K562 (cell line): ENCODE data around the gene ALDH3B2. TPM values are rescaled to one million over a fixed set of nuclear protein-coding genes. Genes with fewer than 3 reads are reported as not detected.
A peak's percentile ranks its signal among the peaks of the same experiment; 100 is the strongest.
"Not testable (repeated sequence)": the region's sequence is repeated elsewhere in the genome, so short reads cannot be mapped to it uniquely, and the experiment has no call there.

Experiments
- ATAC-seq: fragments of 200-7000 bp; cut with Tn5 transposase; 3 replicates; pipeline ENCODE4 v1.9.1; 2020; ENCODE audit warnings: moderate library complexity
- BruUV-seq: library from RNA; stranded (reverse); fragments of 400-500 nt; replicated peaks from 2 replicates; lab custom pipeline; 2021; lab: Mats Ljungman, UMichigan
- CTCF ChIA-PET: fragments of 300-600 bp; formaldehyde crosslinking; extraction: SDS; loops from one replicate; lab custom pipeline; 2021; ENCODE audit warnings: low intra/inter-chr PET ratio; lab: Yijun Ruan, JAX
- POLR2A ChIA-PET: fragments of 300-600, 350-650 bp; sonication (Branson Sonifier 250); formaldehyde crosslinking; extraction: SDS; loops from one replicate; lab custom pipeline; 2021; ENCODE audit warnings: antibody characterized with exemption, inconsistent platforms; lab: Yijun Ruan, JAX
- DNase-seq, 4 experiments: peaks; one replicate each; pipeline versions ENCODE4 v3.0.0 to v3.0.0-alpha.2; 2011 to 2018; ENCODE audit warnings: low spot score in 3 of 4, mixed read lengths in 3 of 4; ENCODE audit errors: extremely low read depth in 1 of 4
- FAIRE-seq: peaks from 2 replicates; lab custom pipeline; 2011; peaks lifted over from hg19 to GRCh38; lab: Jason Lieb, UNC
- H2AFZ ChIP-seq: 2 replicates; pipeline ENCODE4 v1.6.0; 2011; ENCODE audit warnings: low read depth, low read length, control low read depth, inconsistent platforms
- H3K27ac ChIP-seq: fragments of 200-600 bp; 3 replicates; pipeline ENCODE4 v1.8.0; 2011; ENCODE audit warnings: low read depth, mild to moderate bottlenecking, control low read depth, inconsistent platforms, low read length, moderate library complexity, mixed read lengths; ENCODE audit errors: extremely low read depth
- H3K27me3 ChIP-seq, 2 experiments: fragments of 300-600 bp in 1 of 2; 2 replicates in 1 of 2; 3 replicates in 1 of 2; pipeline versions ENCODE4 v1.6.0 to v1.8.0; 2011; ENCODE audit warnings: inconsistent platforms in 2 of 2, low read length in 2 of 2, mild to moderate bottlenecking in 1 of 2, mixed read lengths in 1 of 2, moderate library complexity in 1 of 2; ENCODE audit not compliant: control insufficient read depth in 2 of 2, insufficient read depth in 2 of 2
- H3K36me3 ChIP-seq: fragments of 300-600 bp; 3 replicates; pipeline ENCODE4 v1.8.0; 2011; ENCODE audit warnings: mild to moderate bottlenecking, low read length, inconsistent platforms; ENCODE audit not compliant: control insufficient read depth, insufficient read depth
- H3K4me1 ChIP-seq, 2 experiments: fragments of 200-600 bp in 1 of 2; replicated peaks in 1 of 2; 2 replicates in 1 of 2; 3 replicates in 1 of 2; pipeline versions ENCODE4 v1.5.1 to v1.8.0; 2011; ENCODE audit warnings: inconsistent platforms in 2 of 2, low read length in 2 of 2, mild to moderate bottlenecking in 1 of 2, mixed read lengths in 1 of 2, moderate library complexity in 1 of 2; ENCODE audit not compliant: control insufficient read depth in 2 of 2, insufficient read depth in 2 of 2
- H3K4me2 ChIP-seq: 2 replicates; pipeline ENCODE4 v1.6.1; 2011; ENCODE audit warnings: low read length, control low read depth, inconsistent platforms, mixed read lengths; ENCODE audit not compliant: insufficient read depth
- H3K4me3 ChIP-seq: fragments of 200-600 bp; sonication (generic), shearing (Covaris generic); 2 replicates; pipeline ENCODE4 v1.5.1; 2016; ENCODE audit warnings: control low read depth, inconsistent platforms
- H3K79me2 ChIP-seq: fragments of 200-600 bp; 3 replicates; pipeline ENCODE4 v1.8.0; 2011; ENCODE audit warnings: low read length, inconsistent platforms; ENCODE audit not compliant: control insufficient read depth, insufficient read depth
- H3K9ac ChIP-seq, 2 experiments: 2 replicates each; pipeline versions ENCODE4 v1.6.0 to v1.6.1; 2011; ENCODE audit warnings: low read depth in 2 of 2, low read length in 2 of 2, control low read depth in 1 of 2, inconsistent platforms in 1 of 2, mild to moderate bottlenecking in 1 of 2, mixed read lengths in 1 of 2; ENCODE audit not compliant: insufficient read depth in 1 of 2
- H3K9me1 ChIP-seq: one replicate; pipeline ENCODE4 v1.6.0; 2011; ENCODE audit warnings: inconsistent platforms, mild to moderate bottlenecking, low read length, moderate library complexity; ENCODE audit not compliant: control insufficient read depth, insufficient read depth
- H3K9me3 ChIP-seq: replicated peaks from 2 replicates; pipeline ENCODE4 v1.5.1; 2011; ENCODE audit warnings: low read depth, low read length, inconsistent platforms; ENCODE audit not compliant: control insufficient read depth, insufficient read depth
- H4K20me1 ChIP-seq: replicated peaks from 2 replicates; pipeline ENCODE4 v1.6.1; 2011; ENCODE audit warnings: low read length, inconsistent platforms, mixed read lengths; ENCODE audit not compliant: control insufficient read depth, insufficient read depth
- ASH1L ChIP-seq: fragments of 450-650 bp; IDR thresholded peaks from 2 replicates; pipeline ENCODE4 v1.6.1; 2018; ENCODE audit warnings: borderline replicate concordance, mild to moderate bottlenecking, low read depth; ENCODE audit not compliant: partially characterized antibody
- CC2D1A ChIP-seq: fragments of 450-650 bp; IDR thresholded peaks from 2 replicates; pipeline ENCODE4 v1.6.1; 2017; ENCODE audit warnings: mild to moderate bottlenecking
- MXI1 ChIP-seq: IDR thresholded peaks from 2 replicates; pipeline ENCODE4 v1.6.1; 2011; ENCODE audit warnings: low read depth, mild to moderate bottlenecking, improper control_type of control experiment, low read length
- NCOR1 ChIP-seq: fragments of 450-650 bp; IDR thresholded peaks from 2 replicates; pipeline ENCODE4 v1.6.1; 2016; ENCODE audit warnings: mild to moderate bottlenecking, moderate library complexity
- POLR2A ChIP-seq: fragments of 450-650 bp; conservative IDR thresholded peaks from 2 replicates; pipeline ENCODE4 v1.6.1; 2016
- POLR2G ChIP-seq: fragments of 200-400 bp; formaldehyde crosslinking; IDR thresholded peaks from 2 replicates; pipeline ENCODE4 v1.6.1; 2017; ENCODE audit warnings: low read depth, mild to moderate bottlenecking, antibody characterized with exemption, low read length, moderate library complexity
- POLR2H ChIP-seq: IDR thresholded peaks from 2 replicates; pipeline ENCODE4 v1.6.1; 2016; ENCODE audit warnings: missing genetic modification characterization, low read depth, mild to moderate bottlenecking, control low read depth, missing compliant biosample characterization, moderate library complexity
- RBFOX2 ChIP-seq: fragments of 200-400 bp; formaldehyde crosslinking; IDR thresholded peaks from 2 replicates; pipeline ENCODE4 v1.6.1; 2017; ENCODE audit warnings: low read depth, mild to moderate bottlenecking, low read length, moderate library complexity
- SAP30 ChIP-seq: fragments of 200-600 bp; sonication (generic); IDR thresholded peaks from 2 replicates; pipeline ENCODE4 v1.6.1; 2012; ENCODE audit warnings: borderline replicate concordance, low read depth, mild to moderate bottlenecking, moderate library complexity, low read length, control low read depth, inconsistent platforms; ENCODE audit not compliant: insufficient read depth, poor library complexity, severe bottlenecking
- TOE1 ChIP-seq, 2 experiments: fragments of 450-650 bp in 1 of 2; sonication (generic) in 1 of 2; formaldehyde crosslinking in 1 of 2; IDR thresholded peaks; 2 replicates each; pipeline versions ENCODE4 v1.7.1 to v1.8.0; 2016 to 2022; ENCODE audit warnings: borderline replicate concordance in 2 of 2, mild to moderate bottlenecking in 2 of 2, antibody characterized with exemption in 1 of 2, inconsistent platforms in 1 of 2, low read depth in 1 of 2, missing genetic modification reagents in 1 of 2, moderate library complexity in 1 of 2
- YY1 ChIP-seq, 3 experiments: IDR thresholded peaks; 2 replicates each; pipeline ENCODE4 v1.6.1; 2011; ENCODE audit warnings: low read length in 2 of 3, mild to moderate bottlenecking in 2 of 3, moderate library complexity in 2 of 3, borderline replicate concordance in 1 of 3, control low read depth in 1 of 3, low read depth in 1 of 3; ENCODE audit not compliant: insufficient read depth in 3 of 3, insufficient replicate concordance in 2 of 3, control insufficient read depth in 1 of 3, insufficient read length in 1 of 3; ENCODE audit errors: extremely low read depth in 1 of 3
- ZBTB7A ChIP-seq: IDR thresholded peaks from 2 replicates; pipeline ENCODE4 v1.6.1; 2011; ENCODE audit warnings: low read depth, mild to moderate bottlenecking, low read length, moderate library complexity, borderline replicate concordance; ENCODE audit not compliant: control insufficient read depth
- ZNF445 ChIP-seq: fragments of 250-450 bp; sonication (Bioruptor Pico); IDR thresholded peaks from 2 replicates; pipeline ENCODE4 v1.4.0; 2020; ENCODE audit warnings: low read depth, mild to moderate bottlenecking, moderate library complexity
- WGBS: fragments of 100-300 bp; shearing (Covaris generic); methylation state at CpG from one replicate; pipeline ENCODE4 v1.1.6; 2016; ENCODE audit warnings: low coverage, mixed read lengths; ENCODE audit not compliant: insufficient coverage; ENCODE audit errors: missing lambda C conversion rate; 5-methylcytosine and 5-hydroxymethylcytosine counted together
- in situ Hi-C: fragments of 300-500 bp; cut with MboI; formaldehyde crosslinking; loops from 4 replicates; pipeline ENCODE4 v1.15.0; 2018; ENCODE audit warnings: inconsistent platforms, mixed read lengths
- intact Hi-C: fragments of 100-400 bp; cut with micrococcal nuclease; formaldehyde crosslinking; loops from 2 replicates; pipeline ENCODE4 v1.14.2; 2022
- polyA plus RNA-seq, 8 experiments: library from polyadenylated mRNA; depleted of rRNA in 4 of 8; stranded (reverse) in 5 of 8; unstranded in 3 of 8; fragments of >200 nt; fragmentation: Nextera tagmentation in 2 of 8; fragmentation: Illumina TruSeq in 1 of 8; extraction: Ambion mirVana in 2 of 8; extraction: Trizol in 1 of 8; gene quantifications; 2 replicates each; pipeline versions ENCODE4 v1.2.1 to v1.2.3, GENCODE V29; 2011 to 2014; ENCODE audit warnings: inconsistent platforms in 1 of 8, missing spikeins in 1 of 8
- total RNA-seq, 7 experiments: library from RNA; depleted of rRNA in 6 of 7; stranded (reverse); fragments of >200 nt in 6 of 7; fragmentation: Illumina TruSeq in 2 of 7; extraction: Trizol in 2 of 7; gene quantifications; 2 replicates each; pipeline versions ENCODE4 v1.2.1 to v1.2.3, GENCODE V29; 2011 to 2021; ENCODE audit warnings: low replicate concordance in 1 of 7
- TF ChIP-seq, protein P1 (sequence below), 2 experiments: fragments of 450-650 bp; IDR thresholded peaks; 2 replicates each; pipeline ENCODE4 v1.6.1; 2016
- TF ChIP-seq, protein P2 (sequence below): sonication (generic); formaldehyde crosslinking; IDR thresholded peaks from 2 replicates; pipeline ENCODE4 v1.9.0; 2022; ENCODE audit warnings: mild to moderate bottlenecking, missing genetic modification reagents

The ALDH3B2 gene
- total and polyA plus RNA-seq, 9 of the 15 experiments (the other 6 are each of a cell fraction or from before 2014, with no cell fraction given), result not detected

- TF ChIP-seq TOE1 (IDR thresholded peaks at IDR 0.05; ENCODE audit: borderline replicate concordance), result peak; percentile 56; the same call in 1 of the 2 replicates
- not testable (repeated sequence) for TF ChIP-seq TOE1 (CRISPR knock-in tag; IDR thresholded peaks at IDR 0.05; ENCODE audit: borderline replicate concordance, low read depth)
- peak in 1 of 3 experiments; percentile 51 for TF ChIP-seq YY1 (IDR thresholded peaks at IDR 0.05; ENCODE audit: borderline replicate concordance in 1 of 3, control insufficient read depth in 1 of 3, extremely low read depth in 1 of 3, insufficient read depth in 3 of 3, insufficient read length in 1 of 3, insufficient replicate concordance in 2 of 3, low read depth in 1 of 3, low read length in 2 of 3)
- TF ChIP-seq ZBTB7A, result peak; percentile 24; the same call in 1 of the 2 replicates
- TF ChIP-seq MXI1, result 0 out of 2 replicates have a peak, but pooled peaks have one; percentile 11
- TF ChIP-seq RBFOX2, result peak; percentile 18; the same call in 1 of the 2 replicates
Measured at GRCh38 chr11:67620621-67621020, 53.8 kb downstream of the ALDH3B2 start (continued).

- POLR2A ChIA-PET, result interaction anchor here (0.6 to 2.4 kb wide), 7 partner anchors 9 to 243 kb away, joined by 3 to 16 read pairs (median 3); partner anchors contain the start of genes GSTP1 and NUDT8
- H3K4me2 ChIP-seq, result peak overlapping the region; percentile 79
- DNase-seq (peak in 1 of 4 experiments; percentile 55), ATAC-seq (peak; percentile 61), FAIRE-seq (peak; percentile 19)
- 55% methylated on average over 30 of the region's 33 CpGs for WGBS
- H2AFZ ChIP-seq, in situ Hi-C loops, intact Hi-C loops, H3K36me3 ChIP-seq, CTCF ChIA-PET, H4K20me1 ChIP-seq, H3K9me3 ChIP-seq, H3K27me3 ChIP-seq, H3K9me1 ChIP-seq: not testable (repeated sequence)
- BruUV-seq, result TSS peak; percentile 75
- peaks cover 3 to 21% of the 10 kb centered on the region in 2 experiments; a peak in 3 of 5 replicates for H3K4me1 ChIP-seq
- H3K79me2 ChIP-seq, result peaks cover 19% of the 10 kb centered on the region
- peak overlapping the region; percentile 40 to 57; a peak in 3 of 4 replicates for H3K9ac ChIP-seq
- peak overlapping the region; percentile 62 for H3K27ac ChIP-seq
- H3K4me3 ChIP-seq, result peak overlapping the region; percentile 48
- 0 out of 2 replicates have a peak, but pooled peaks have one; percentile 22 for TF ChIP-seq CC2D1A
- peak; percentile 41; the same call in 1 of the 2 replicates for TF ChIP-seq POLR2G
- peak; percentile 25 for TF ChIP-seq SAP30
- TF ChIP-seq, protein P1, sequence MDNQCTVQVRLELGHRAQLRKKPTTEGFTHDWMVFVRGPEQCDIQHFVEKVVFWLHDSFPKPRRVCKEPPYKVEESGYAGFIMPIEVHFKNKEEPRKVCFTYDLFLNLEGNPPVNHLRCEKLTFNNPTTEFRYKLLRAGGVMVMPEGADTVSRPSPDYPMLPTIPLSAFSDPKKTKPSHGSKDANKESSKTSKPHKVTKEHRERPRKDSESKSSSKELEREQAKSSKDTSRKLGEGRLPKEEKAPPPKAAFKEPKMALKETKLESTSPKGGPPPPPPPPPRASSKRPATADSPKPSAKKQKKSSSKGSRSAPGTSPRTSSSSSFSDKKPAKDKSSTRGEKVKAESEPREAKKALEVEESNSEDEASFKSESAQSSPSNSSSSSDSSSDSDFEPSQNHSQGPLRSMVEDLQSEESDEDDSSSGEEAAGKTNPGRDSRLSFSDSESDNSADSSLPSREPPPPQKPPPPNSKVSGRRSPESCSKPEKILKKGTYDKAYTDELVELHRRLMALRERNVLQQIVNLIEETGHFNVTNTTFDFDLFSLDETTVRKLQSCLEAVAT (IDR thresholded peaks at IDR 0.05), result 0 out of 4 replicates have a peak, but pooled peaks of 1 of the 2 experiments have one; percentile 49
- TF ChIP-seq, protein P2, sequence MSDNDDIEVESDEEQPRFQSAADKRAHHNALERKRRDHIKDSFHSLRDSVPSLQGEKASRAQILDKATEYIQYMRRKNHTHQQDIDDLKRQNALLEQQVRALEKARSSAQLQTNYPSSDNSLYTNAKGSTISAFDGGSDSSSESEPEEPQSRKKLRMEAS (CRISPR knock-in tag), result peak; percentile 22
- peak; percentile 68; the same call in 1 of the 2 replicates for TF ChIP-seq POLR2H (tag)
- TF ChIP-seq NCOR1, result 0 out of 2 replicates have a peak, but pooled peaks have one; percentile 28
- TF ChIP-seq ZNF445 (CRISPR knock-in tag), result peak; percentile 83; the same call in 1 of the 2 replicates
- peak; percentile 60 for TF ChIP-seq ASH1L
- TF ChIP-seq POLR2A, result peak; percentile 92
Measured at GRCh38 chr11:67619683-67620618, 54.5 kb downstream of the ALDH3B2 start.
